Smooth muscle cell (in vitro differentiated cells): ENCODE data around the gene VSX1. TPM values are rescaled to one million over a fixed set of nuclear protein-coding genes. Genes with fewer than 3 reads are reported as not detected.

Experiments used
- DNase-seq: peaks from one replicate; lab custom pipeline; 2025; ENCODE audit not compliant: unreplicated experiment; lab: John Stamatoyannopoulos, UW
- H2AFZ ChIP-seq: fragments of 200-600 bp; sonication (generic); 2 replicates; pipeline ENCODE4 v1.6.0; 2016; ENCODE audit warnings: antibody characterized with exemption, low read depth, mild to moderate bottlenecking
- H3F3A ChIP-seq: fragments of 200-600 bp; sonication (generic); 2 replicates; pipeline ENCODE4 v1.6.0; 2017; ENCODE audit warnings: antibody characterized with exemption, low read depth
- H3K27ac ChIP-seq: fragments of 200-600 bp; sonication (generic); 2 replicates; pipeline ENCODE4 v1.5.1; 2016; ENCODE audit warnings: low read depth, mild to moderate bottlenecking
- H3K27me3 ChIP-seq: fragments of 200-600 bp; sonication (generic); 2 replicates; pipeline ENCODE4 v1.6.1; 2016; ENCODE audit warnings: low read depth, mild to moderate bottlenecking
- H3K36me3 ChIP-seq: fragments of 200-600 bp; sonication (generic); 2 replicates; pipeline ENCODE4 v1.5.1; 2016; ENCODE audit warnings: low read depth
- H3K4me1 ChIP-seq: fragments of 200-600 bp; sonication (generic); 2 replicates; pipeline ENCODE4 v1.5.1; 2016; ENCODE audit warnings: low read depth
- H3K4me2 ChIP-seq: fragments of 200-600 bp; sonication (generic); 2 replicates; pipeline ENCODE4 v1.6.0; 2016; ENCODE audit warnings: mild to moderate bottlenecking
- H3K4me3 ChIP-seq: fragments of 200-600 bp; sonication (generic); 2 replicates; pipeline ENCODE4 v1.5.1; 2016; ENCODE audit warnings: mild to moderate bottlenecking
- H3K79me2 ChIP-seq: fragments of 200-600 bp; sonication (generic); 2 replicates; pipeline ENCODE4 v1.6.0; 2016; ENCODE audit warnings: low read depth, mild to moderate bottlenecking
- H3K9ac ChIP-seq: fragments of 200-600 bp; sonication (generic); 2 replicates; pipeline ENCODE4 v1.6.0; 2016; ENCODE audit warnings: low read depth
- H3K9me3 ChIP-seq: fragments of 200-600 bp; sonication (generic); replicated peaks from 2 replicates; pipeline ENCODE4 v1.5.1; 2016; ENCODE audit warnings: low read depth
- H4K20me1 ChIP-seq: fragments of 200-600 bp; sonication (generic); 2 replicates; pipeline ENCODE4 v1.6.0; 2016; ENCODE audit warnings: low read depth
- CTCF ChIP-seq: fragments of 200-600 bp; sonication (generic); IDR thresholded peaks from 2 replicates; pipeline ENCODE4 v1.5.1; 2017; ENCODE audit warnings: borderline replicate concordance, mild to moderate bottlenecking, antibody characterized with exemption; ENCODE audit not compliant: insufficient read depth, poor library complexity, severe bottlenecking
- WGBS: methylation state at CpG from one replicate; pipeline ENCODE4 v1.1.7; 2016; ENCODE audit warnings: low lambda C conversion rate; 5-methylcytosine and 5-hydroxymethylcytosine counted together
- polyA plus RNA-seq: library from polyadenylated mRNA; unstranded; fragments of >200 nt; fragmentation: Nextera tagmentation; extraction: Ambion mirVana; gene quantifications from 2 replicates; pipeline ENCODE4 v1.2.1, GENCODE V29; 2016
- total RNA-seq: library from RNA; depleted of rRNA; stranded (reverse); fragments of >200 nt; gene quantifications from 2 replicates; pipeline ENCODE4 v1.2.3, GENCODE V29; 2014

Gene VSX1
- total and polyA plus RNA-seq, 2 experiments from 2014 or later, result not detected

- no peak overlapping the region for H2AFZ ChIP-seq
- DNase-seq, result no peak
- no peaks in the 10 kb centered on the region for H3F3A ChIP-seq
- no peaks in the 10 kb centered on the region for H4K20me1 ChIP-seq
- H3K36me3 ChIP-seq, result no peaks in the 10 kb centered on the region
- WGBS, result 66% methylated on average over 9 of the region's 9 CpGs
- no peaks in the 10 kb centered on the region for H3K79me2 ChIP-seq
- H3K9ac ChIP-seq, result no peak overlapping the region
- H3K4me2 ChIP-seq, result no peak overlapping the region
- no peak overlapping the region for H3K27ac ChIP-seq
- no peaks in the 10 kb centered on the region for H3K9me3 ChIP-seq
- no peaks in the 10 kb centered on the region for H3K4me1 ChIP-seq
- peaks cover 91% of the 10 kb centered on the region for H3K27me3 ChIP-seq
- no peak overlapping the region for H3K4me3 ChIP-seq
- TF ChIP-seq CTCF, result no peak
Observed at GRCh38 chr20:25073544-25073943, 8.4 kb downstream of the VSX1 start.

GRCh38 chr20:25072226-25072811 is 9.6 kb downstream of the VSX1 start:
- Histone ChIP-seq H2AFZ (no peak overlapping the region), H3K4me1 (no peaks in the 10 kb centered on the region), H3F3A (no peaks in the 10 kb centered on the region), H3K4me3 (no peak overlapping the region), H3K36me3 (no peaks in the 10 kb centered on the region), H3K4me2 (no peak overlapping the region), H3K27me3 (peaks cover 85% of the 10 kb centered on the region), H3K27ac (no peak overlapping the region), H3K9ac (no peak overlapping the region), H3K79me2 (no peaks in the 10 kb centered on the region), H4K20me1 (no peaks in the 10 kb centered on the region), H3K9me3 (no peaks in the 10 kb centered on the region)
- WGBS, result 61% methylated on average over 7 of the region's 7 CpGs
- no peak for TF ChIP-seq CTCF
- DNase-seq, result no peak

GRCh38 chr20:25071734-25072133 is 10.2 kb downstream of the VSX1 start:
- WGBS, result 38% methylated on average over 4 of the region's 4 CpGs
- H3K4me2 ChIP-seq, result no peak overlapping the region
- H3K4me3 ChIP-seq, result no peak overlapping the region
- no peaks in the 10 kb centered on the region for H3K9me3 ChIP-seq
- H3K4me1 ChIP-seq, result no peaks in the 10 kb centered on the region
- H3K27me3 ChIP-seq, result peaks cover 79% of the 10 kb centered on the region
- H3F3A ChIP-seq, result no peaks in the 10 kb centered on the region
- H3K27ac ChIP-seq, result no peak overlapping the region
- DNase-seq, result no peak
- no peaks in the 10 kb centered on the region for H3K79me2 ChIP-seq
- no peaks in the 10 kb centered on the region for H4K20me1 ChIP-seq
- no peak overlapping the region for H3K9ac ChIP-seq
- no peak overlapping the region for H2AFZ ChIP-seq
- H3K36me3 ChIP-seq, result no peaks in the 10 kb centered on the region
- TF ChIP-seq CTCF, result no peak

GRCh38 chr20:25070821-25071473 is 11.0 kb downstream of the VSX1 start:
- Histone ChIP-seq H2AFZ (no peak overlapping the region), H3K27ac (no peak overlapping the region)
- WGBS, result 74% methylated on average over 5 of the region's 5 CpGs

More at GRCh38 chr20:25070821-25071473, 11.0 kb downstream of the VSX1 start:
- no peak for DNase-seq
- Histone ChIP-seq H3K36me3 (no peaks in the 10 kb centered on the region), H3K79me2 (no peaks in the 10 kb centered on the region), H3K4me3 (no peak overlapping the region), H3F3A (no peaks in the 10 kb centered on the region), H3K9ac (no peak overlapping the region), H3K9me3 (no peaks in the 10 kb centered on the region), H3K4me2 (no peak overlapping the region), H3K4me1 (no peaks in the 10 kb centered on the region), H4K20me1 (no peaks in the 10 kb centered on the region), H3K27me3 (peaks cover 79% of the 10 kb centered on the region)
- TF ChIP-seq CTCF, result no peak
